SU-DHL-6 (cell line): ENCODE data around the gene SLC37A2.
A peak's percentile ranks its signal among the peaks of the same experiment; 100 is the strongest.

ENCODE experiments used
- H2AFZ ChIP-seq: fragments of 200-600 bp; sonication (generic); 2 replicates; pipeline ENCODE4 v1.6.1; 2014; ENCODE audit warnings: low read depth, mild to moderate bottlenecking, moderate library complexity, mixed read lengths, antibody characterized with exemption, low read length; ENCODE audit not compliant: severe bottlenecking
- H3F3A ChIP-seq: fragments of 200-600 bp; shearing (Covaris generic); 2 replicates; pipeline ENCODE4 v1.6.0; 2016; ENCODE audit warnings: antibody characterized with exemption, mild to moderate bottlenecking; ENCODE audit not compliant: insufficient read depth
- H3K27ac ChIP-seq: fragments of 200-600 bp; sonication (generic); 2 replicates; pipeline ENCODE4 v1.5.1; 2016; ENCODE audit warnings: low read depth, mild to moderate bottlenecking, low read length, moderate library complexity, mixed read lengths
- H3K27me3 ChIP-seq: fragments of 200-600 bp; sonication (generic), shearing (Covaris generic); 2 replicates; pipeline ENCODE4 v1.6.0; 2014; ENCODE audit warnings: mild to moderate bottlenecking, low read length
- H3K36me3 ChIP-seq: fragments of 200-600 bp; sonication (generic); 2 replicates; pipeline ENCODE4 v1.6.1; 2014; ENCODE audit warnings: mild to moderate bottlenecking, low read length, mixed read lengths
- H3K4me2 ChIP-seq: fragments of 300-600, 200-600 bp; shearing (Covaris generic), sonication (generic); 2 replicates; pipeline ENCODE4 v1.6.0; 2014; ENCODE audit warnings: low read length, low read depth, mild to moderate bottlenecking; ENCODE audit not compliant: poor library complexity, severe bottlenecking
- H3K4me3 ChIP-seq: fragments of 200-600 bp; sonication (generic); 2 replicates; pipeline ENCODE4 v1.5.1; 2014; ENCODE audit warnings: antibody characterized with exemption, low read length, mild to moderate bottlenecking, mixed read lengths; ENCODE audit not compliant: insufficient read depth, poor library complexity, severe bottlenecking
- H3K79me2 ChIP-seq: fragments of 200-600 bp; sonication (generic); 2 replicates; pipeline ENCODE4 v1.6.1; 2014; ENCODE audit warnings: mild to moderate bottlenecking, low read length, moderate library complexity; ENCODE audit not compliant: insufficient read depth
- H3K9ac ChIP-seq: fragments of 200-600 bp; sonication (generic); 2 replicates; pipeline ENCODE4 v1.7.0; 2014; ENCODE audit warnings: mild to moderate bottlenecking, low read length
- H3K9me2 ChIP-seq: fragments of 200-600 bp; sonication (generic); replicated peaks from 2 replicates; pipeline ENCODE4 v1.6.1; 2014; ENCODE audit warnings: low read length; ENCODE audit not compliant: insufficient read depth
- H3K9me3 ChIP-seq: fragments of 200-600 bp; sonication (generic); 2 replicates; pipeline ENCODE4 v1.6.1; 2014; ENCODE audit warnings: low read length, mixed read lengths; ENCODE audit not compliant: insufficient read depth
- H4K20me1 ChIP-seq: fragments of 200-600 bp; sonication (generic); 2 replicates; pipeline ENCODE4 v1.6.1; 2014; ENCODE audit warnings: low read depth, mild to moderate bottlenecking, antibody characterized with exemption, low read length, moderate library complexity, mixed read lengths
- CTCF ChIP-seq: fragments of 200-600 bp; sonication (generic); IDR thresholded peaks from one replicate; pipeline ENCODE4 v1.5.1; 2017; ENCODE audit warnings: antibody characterized with exemption, mild to moderate bottlenecking, low read length, moderate library complexity; ENCODE audit not compliant: insufficient read depth, poor library complexity, severe bottlenecking
- EZH2phosphoT487 ChIP-seq: fragments of 200-600 bp; sonication (generic), shearing (Covaris generic); conservative IDR thresholded peaks from 2 replicates; pipeline ENCODE4 v1.6.1; 2018; ENCODE audit warnings: mild to moderate bottlenecking, antibody characterized with exemption, low read length, moderate library complexity, mixed read lengths

Gene SLC37A2

GRCh38 chr11:125110506-125110905, 47.4 kb downstream of the SLC37A2 start:
- Histone ChIP-seq H3K4me3 (peak overlapping the region; percentile 84), H2AFZ (no peak overlapping the region), H3K27me3 (no peaks in the 10 kb centered on the region), H3K27ac (no peak overlapping the region), H3K9me3 (no peaks in the 10 kb centered on the region), H3F3A (peaks cover 2% of the 10 kb centered on the region), H3K4me2 (peak overlapping the region; percentile 84), H3K79me2 (peaks cover 12% of the 10 kb centered on the region; the same call in 1 of the 2 replicates), H3K9ac (peak overlapping the region; percentile 71), H3K9me2 (no peaks in the 10 kb centered on the region), H3K36me3 (0 out of 2 replicates have a peak, but pooled peaks cover 2% of the 10 kb centered on the region), H4K20me1 (no peaks in the 10 kb centered on the region)
- TF ChIP-seq EZH2phosphoT487 (no peak), CTCF (no peak)

- no peaks in the 10 kb centered on the region for H4K20me1 ChIP-seq
- H3K36me3 ChIP-seq, result 0 out of 2 replicates have a peak, but pooled peaks cover 2% of the 10 kb centered on the region
- H3K9me2 ChIP-seq, result no peaks in the 10 kb centered on the region
- H3K4me2 ChIP-seq, result peak overlapping the region; percentile 84
- TF ChIP-seq EZH2phosphoT487 (no peak), CTCF (no peak)
- no peaks in the 10 kb centered on the region for H3K9me3 ChIP-seq
- H3K27me3 ChIP-seq, result no peaks in the 10 kb centered on the region
- peak overlapping the region; percentile 38 for H3K27ac ChIP-seq
- H3K79me2 ChIP-seq, result peaks cover 12% of the 10 kb centered on the region; the same call in 1 of the 2 replicates
- peak overlapping the region; percentile 71 for H3K9ac ChIP-seq
- peak overlapping the region; percentile 84 for H3K4me3 ChIP-seq
- H2AFZ ChIP-seq, result peak overlapping the region; percentile 65
- H3F3A ChIP-seq, result peaks cover 2% of the 10 kb centered on the region
Observed at GRCh38 chr11:125111001-125111342, 47.9 kb downstream of the SLC37A2 start.

- Histone ChIP-seq H3K9me2 (no peaks in the 10 kb centered on the region), H3K9ac (peak within 1 kb of the TSS; percentile 71), H4K20me1 (no peaks in the 10 kb centered on the region), H3K4me3 (peak within 1 kb of the TSS; percentile 84), H3K27ac (peak within 1 kb of the TSS; percentile 38), H3K4me2 (peak within 1 kb of the TSS; percentile 84), H3F3A (peaks cover 2% of the 10 kb centered on the region), H3K79me2 (peaks cover 12% of the 10 kb centered on the region; the same call in 1 of the 2 replicates), H3K36me3 (0 out of 2 replicates have a peak, but pooled peaks cover 2% of the 10 kb centered on the region), H3K9me3 (no peaks in the 10 kb centered on the region), H2AFZ (peak within 1 kb of the TSS; percentile 65), H3K27me3 (no peaks in the 10 kb centered on the region)
- TF ChIP-seq EZH2phosphoT487, result no peak
Observed at GRCh38 chr11:125111343-125112207, 48.5 kb downstream of the SLC37A2 start, which contains the start of gene TMEM218. Gene TMEM218 (minus strand): TSS chr11:125111626. CDS start chr11:125102241, 9,385 bp downstream.

- TF ChIP-seq CTCF (no peak), EZH2phosphoT487 (no peak)
- no peaks in the 10 kb centered on the region for H3K9me3 ChIP-seq
- H3K9me2 ChIP-seq, result no peaks in the 10 kb centered on the region
- H3F3A ChIP-seq, result peaks cover 2% of the 10 kb centered on the region
- peak overlapping the region; percentile 42 for H2AFZ ChIP-seq
- H3K9ac ChIP-seq, result peak overlapping the region; percentile 35; the same call in 1 of the 2 replicates
- no peak overlapping the region for H3K27ac ChIP-seq
- H3K4me2 ChIP-seq, result peak overlapping the region; percentile 74
- H3K4me3 ChIP-seq, result peak overlapping the region; percentile 53
- H3K79me2 ChIP-seq, result peaks cover 12% of the 10 kb centered on the region; the same call in 1 of the 2 replicates
- no peaks in the 10 kb centered on the region for H4K20me1 ChIP-seq
- H3K36me3 ChIP-seq, result 0 out of 2 replicates have a peak, but pooled peaks cover 2% of the 10 kb centered on the region
- H3K27me3 ChIP-seq, result no peaks in the 10 kb centered on the region
Observed at GRCh38 chr11:125112208-125112604, 49.1 kb downstream of the SLC37A2 start.
